HUES6 (cell line): ENCODE data around the gene ZMYND15.
"Not testable (repeated sequence)": the region's sequence is repeated elsewhere in the genome, so short reads cannot be mapped to it uniquely, and the experiment has no call there.

ENCODE experiments used
- H3K27ac ChIP-seq: 2 replicates; pipeline ENCODE4 v1.7.0; 2013; ENCODE audit warnings: low read depth, mild to moderate bottlenecking, low read length, inconsistent platforms
- H3K27me3 ChIP-seq: 2 replicates; pipeline ENCODE4 v1.6.1; 2013; ENCODE audit warnings: low read length; ENCODE audit not compliant: control insufficient read depth, insufficient read depth
- H3K36me3 ChIP-seq: 2 replicates; pipeline ENCODE4 v1.6.1; 2013; ENCODE audit warnings: low read length; ENCODE audit not compliant: control insufficient read depth, insufficient read depth
- H3K4me1 ChIP-seq: 2 replicates; pipeline ENCODE4 v1.6.1; 2013; ENCODE audit warnings: low read length; ENCODE audit not compliant: control insufficient read depth, insufficient read depth
- H3K4me3 ChIP-seq: 2 replicates; pipeline ENCODE4 v1.5.1; 2013; ENCODE audit warnings: low read depth, low read length
- H3K9ac ChIP-seq: one replicate; pipeline ENCODE4 v1.6.1; 2013; ENCODE audit warnings: mild to moderate bottlenecking, low read length
- H3K9me3 ChIP-seq: 2 replicates; pipeline ENCODE4 v1.6.1; 2013; ENCODE audit warnings: low read depth, low read length; ENCODE audit not compliant: control insufficient read depth, insufficient read depth

ZMYND15 gene, protein sequence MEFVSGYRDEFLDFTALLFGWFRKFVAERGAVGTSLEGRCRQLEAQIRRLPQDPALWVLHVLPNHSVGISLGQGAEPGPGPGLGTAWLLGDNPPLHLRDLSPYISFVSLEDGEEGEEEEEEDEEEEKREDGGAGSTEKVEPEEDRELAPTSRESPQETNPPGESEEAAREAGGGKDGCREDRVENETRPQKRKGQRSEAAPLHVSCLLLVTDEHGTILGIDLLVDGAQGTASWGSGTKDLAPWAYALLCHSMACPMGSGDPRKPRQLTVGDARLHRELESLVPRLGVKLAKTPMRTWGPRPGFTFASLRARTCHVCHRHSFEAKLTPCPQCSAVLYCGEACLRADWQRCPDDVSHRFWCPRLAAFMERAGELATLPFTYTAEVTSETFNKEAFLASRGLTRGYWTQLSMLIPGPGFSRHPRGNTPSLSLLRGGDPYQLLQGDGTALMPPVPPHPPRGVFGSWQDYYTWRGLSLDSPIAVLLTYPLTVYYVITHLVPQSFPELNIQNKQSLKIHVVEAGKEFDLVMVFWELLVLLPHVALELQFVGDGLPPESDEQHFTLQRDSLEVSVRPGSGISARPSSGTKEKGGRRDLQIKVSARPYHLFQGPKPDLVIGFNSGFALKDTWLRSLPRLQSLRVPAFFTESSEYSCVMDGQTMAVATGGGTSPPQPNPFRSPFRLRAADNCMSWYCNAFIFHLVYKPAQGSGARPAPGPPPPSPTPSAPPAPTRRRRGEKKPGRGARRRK

DNA sequence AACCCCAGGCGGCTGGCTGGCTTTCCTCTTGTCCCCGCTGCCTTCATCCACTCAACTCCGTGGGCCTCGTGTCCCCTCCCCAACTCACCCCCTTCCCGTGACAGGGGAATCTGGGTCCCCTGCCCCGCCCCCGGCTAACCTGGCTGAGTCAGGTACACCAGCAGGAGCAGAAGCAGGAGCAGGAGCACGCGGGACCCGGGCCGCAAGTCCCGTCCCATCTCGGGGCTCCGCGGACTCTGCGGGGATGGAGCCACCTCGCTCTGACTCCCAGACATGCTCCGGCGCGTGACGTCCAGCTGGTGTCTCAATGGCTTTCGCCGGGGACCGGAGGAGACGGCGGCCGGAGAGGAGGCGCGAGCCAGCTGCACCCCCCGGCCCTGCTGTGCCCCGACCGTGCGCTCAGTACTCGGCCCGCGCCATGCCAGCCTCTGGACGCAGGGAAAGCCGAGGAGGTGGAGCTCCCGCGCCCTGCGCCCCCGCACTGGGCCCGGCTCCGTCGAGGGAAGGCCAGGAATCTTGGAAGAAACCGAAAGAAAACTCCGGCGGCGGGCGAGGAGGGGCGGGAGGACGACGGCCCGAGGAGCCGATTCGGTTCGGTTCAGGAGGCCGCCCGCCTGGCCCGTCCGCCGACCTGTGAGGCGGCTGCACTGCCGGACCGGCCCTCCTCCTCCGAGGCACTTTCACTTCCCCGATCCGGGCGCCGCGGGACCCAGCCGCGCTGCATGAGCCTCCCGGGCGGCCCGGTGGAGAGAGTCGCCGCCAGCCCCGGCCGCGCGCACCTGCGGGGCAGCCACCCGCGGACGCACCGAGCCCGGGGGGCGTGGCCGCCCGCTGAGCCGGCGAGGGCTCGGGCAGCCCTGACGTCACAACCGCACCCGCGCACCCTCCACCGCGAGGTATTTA, at the start of gene ZMYND15, which contains the start of gene CXCL16:
Gene ZMYND15 (plus strand): TSS at position 712 of the 903 bp plus-strand sequence. CDS start 716 bp downstream, outside the sequence.
Gene CXCL16 (minus strand): TSS at position 807 of the 903 bp plus-strand sequence. CDS start 589 bp downstream, at position 218.
- peaks cover 98% of the 10 kb centered on the region for H3K27me3 ChIP-seq
- H3K9me3 ChIP-seq = no peaks in the 10 kb centered on the region
- no peak within 1 kb of the TSS for H3K27ac ChIP-seq

DNA sequence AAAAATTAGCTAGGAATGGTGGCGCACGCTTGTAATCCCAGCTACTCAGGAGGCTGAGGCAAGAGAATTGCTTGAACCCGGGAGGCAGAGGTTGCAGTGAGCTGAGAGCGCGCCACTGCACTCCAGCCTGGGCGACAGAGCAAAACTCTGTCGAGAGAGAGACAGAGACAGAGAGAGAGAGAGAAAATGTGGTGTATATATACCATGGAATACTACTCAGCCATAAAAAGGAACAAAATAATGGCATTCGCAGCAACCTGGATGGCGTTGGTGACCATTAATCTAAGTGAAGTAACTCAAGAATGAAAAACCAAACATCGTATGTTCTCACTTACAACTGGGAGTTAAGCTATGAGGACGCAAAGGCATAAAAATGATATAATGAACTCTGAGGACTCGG, 49.8 kb upstream of the ZMYND15 start:
- not testable (repeated sequence) for H3K27me3 ChIP-seq, H3K4me1 ChIP-seq, H3K9ac ChIP-seq, H3K27ac ChIP-seq, H3K4me3 ChIP-seq, H3K9me3 ChIP-seq
- peaks cover 58% of the 10 kb centered on the region for H3K36me3 ChIP-seq

More for the DNA sequence above, at the start of gene ZMYND15, which contains the start of gene CXCL16:
- peaks cover 8% of the 10 kb centered on the region for H3K4me1 ChIP-seq
- no peaks in the 10 kb centered on the region for H3K36me3 ChIP-seq
- peak within 1 kb of the TSS; percentile 86 for H3K4me3 ChIP-seq
- H3K9ac ChIP-seq = peak within 1 kb of the TSS; percentile 17

DNA sequence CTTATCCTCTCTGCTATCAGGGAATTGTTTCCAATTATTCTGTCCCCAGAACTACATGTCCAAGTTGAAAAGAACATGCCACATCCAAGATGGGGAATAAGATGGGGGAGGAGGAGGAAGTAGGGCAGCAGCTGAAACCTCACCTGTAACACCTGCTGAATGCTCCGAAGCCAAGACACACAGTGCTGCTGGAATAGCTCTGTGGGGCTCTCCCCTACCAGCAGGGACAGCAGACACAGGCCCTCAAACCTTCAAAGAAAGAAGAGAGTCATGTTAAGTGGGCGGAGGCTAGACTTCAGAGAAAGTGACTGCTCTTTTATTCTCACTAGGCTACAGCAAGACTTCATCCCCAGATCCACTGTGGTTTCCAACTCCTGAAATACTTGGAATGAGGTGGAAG, 48.9 kb upstream of the ZMYND15 start:
- H3K4me1 ChIP-seq = no peaks in the 10 kb centered on the region
- H3K4me3 ChIP-seq = no peak overlapping the region
- peaks cover 52% of the 10 kb centered on the region for H3K36me3 ChIP-seq
- H3K9ac ChIP-seq = no peak overlapping the region
- no peak overlapping the region for H3K27ac ChIP-seq
- H3K27me3 ChIP-seq = no peaks in the 10 kb centered on the region
- H3K9me3 ChIP-seq = no peaks in the 10 kb centered on the region

DNA sequence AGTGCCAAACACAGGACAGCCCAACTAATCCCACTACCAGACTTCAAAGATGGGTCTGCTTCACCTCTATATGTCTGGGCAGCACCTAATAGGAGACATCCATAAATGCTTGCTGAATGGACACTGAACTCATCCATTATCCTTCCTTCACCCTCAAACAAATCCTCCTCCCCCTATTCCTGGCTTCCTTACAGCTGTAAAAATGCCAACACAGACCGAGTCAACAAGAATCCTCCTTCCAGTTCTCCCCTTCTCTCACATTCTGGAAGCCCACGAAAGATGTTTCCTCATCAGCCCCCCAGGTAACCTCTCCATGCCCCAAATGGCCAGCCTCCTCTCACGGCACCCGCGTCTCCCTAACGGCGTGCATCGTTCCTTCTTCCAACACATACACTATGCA, 47.9 kb upstream of the ZMYND15 start:
- H3K36me3 ChIP-seq = peaks cover 53% of the 10 kb centered on the region
- H3K27ac ChIP-seq = no peak overlapping the region
- no peaks in the 10 kb centered on the region for H3K27me3 ChIP-seq
- no peak overlapping the region for H3K9ac ChIP-seq
- H3K4me3 ChIP-seq = no peak overlapping the region
- no peaks in the 10 kb centered on the region for H3K4me1 ChIP-seq
- no peaks in the 10 kb centered on the region for H3K9me3 ChIP-seq

DNA sequence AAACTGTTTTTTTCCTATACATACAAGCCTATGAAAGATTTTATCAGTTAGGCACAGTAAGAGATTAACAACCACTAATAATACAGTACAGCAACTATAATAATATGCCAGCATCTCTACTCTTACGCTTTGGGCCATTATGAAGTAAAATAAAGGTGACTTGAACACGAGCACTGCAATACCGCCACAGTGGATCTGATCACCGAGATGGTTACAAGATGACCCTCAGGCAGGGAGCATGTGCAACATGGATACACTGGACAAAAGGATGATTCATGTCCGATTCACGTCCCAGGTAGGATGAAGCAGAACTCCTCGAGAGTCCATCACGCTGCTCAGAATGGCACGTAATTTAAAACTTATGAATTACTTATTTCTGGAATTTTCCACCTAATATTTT, 46.2 kb upstream of the ZMYND15 start:
- no peak overlapping the region for H3K27ac ChIP-seq
- H3K4me1 ChIP-seq = no peaks in the 10 kb centered on the region
- H3K4me3 ChIP-seq = no peak overlapping the region
- H3K9me3 ChIP-seq = no peaks in the 10 kb centered on the region
- peaks cover 54% of the 10 kb centered on the region for H3K36me3 ChIP-seq
- no peak overlapping the region for H3K9ac ChIP-seq
- no peaks in the 10 kb centered on the region for H3K27me3 ChIP-seq

DNA sequence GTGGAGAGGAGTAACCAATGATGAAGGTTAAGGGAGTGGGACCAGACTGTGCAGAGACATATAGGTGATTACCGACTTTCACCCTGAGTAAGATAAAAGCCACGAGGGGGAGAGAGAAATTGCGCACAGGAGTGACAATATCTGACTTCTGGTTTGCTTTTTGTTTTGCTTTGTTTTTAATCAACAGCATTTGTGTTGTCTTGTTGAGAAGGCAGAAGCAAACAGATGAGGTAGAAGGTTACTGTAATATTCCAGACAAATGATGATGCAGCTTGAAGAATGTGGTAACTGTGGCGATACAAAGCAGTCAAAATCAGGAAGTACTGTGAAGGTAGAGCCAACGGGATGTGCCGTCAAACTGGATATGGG, 43.2 kb upstream of the ZMYND15 start:
- Histone ChIP-seq H3K27ac (no peak overlapping the region), H3K27me3 (no peaks in the 10 kb centered on the region), H3K4me1 (no peaks in the 10 kb centered on the region), H3K9ac (no peak overlapping the region), H3K4me3 (no peak overlapping the region), H3K36me3 (peaks cover 27% of the 10 kb centered on the region), H3K9me3 (no peaks in the 10 kb centered on the region)

DNA sequence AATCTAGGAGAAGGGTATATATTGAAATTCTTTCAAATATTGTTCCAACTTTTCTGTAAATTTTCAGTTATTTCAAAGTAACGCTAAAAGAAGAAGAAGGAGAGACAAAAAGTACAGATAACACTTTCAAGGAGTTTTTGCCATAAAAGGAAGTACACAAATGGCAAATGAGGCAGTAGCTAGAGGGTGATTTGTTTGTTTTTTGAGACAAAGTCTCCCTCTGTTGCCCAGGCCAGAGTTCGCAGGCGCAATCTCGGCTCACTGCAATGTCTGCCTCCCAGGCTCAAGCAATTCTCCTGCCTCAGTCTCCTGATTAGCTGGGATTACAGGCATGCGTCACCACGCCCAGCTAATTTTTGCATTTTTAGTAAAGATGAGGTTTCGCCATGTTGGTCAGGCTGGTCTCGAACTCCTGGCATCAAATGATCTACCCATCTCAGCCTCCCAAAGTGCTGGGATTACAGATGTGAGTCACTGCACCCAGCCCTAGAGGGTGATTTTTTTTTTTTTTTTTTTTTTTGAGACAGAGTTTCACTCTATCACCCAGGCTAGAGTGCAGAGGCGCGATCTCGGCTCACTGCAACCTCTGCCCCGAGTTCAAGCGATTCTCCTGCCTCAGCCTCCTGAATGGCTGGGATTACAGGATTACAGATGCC, 40.1 kb upstream of the ZMYND15 start:
- not testable (repeated sequence) for H3K4me1 ChIP-seq, H3K27ac ChIP-seq, H3K9ac ChIP-seq, H3K27me3 ChIP-seq, H3K9me3 ChIP-seq, H3K4me3 ChIP-seq
- peaks cover 25% of the 10 kb centered on the region for H3K36me3 ChIP-seq

DNA sequence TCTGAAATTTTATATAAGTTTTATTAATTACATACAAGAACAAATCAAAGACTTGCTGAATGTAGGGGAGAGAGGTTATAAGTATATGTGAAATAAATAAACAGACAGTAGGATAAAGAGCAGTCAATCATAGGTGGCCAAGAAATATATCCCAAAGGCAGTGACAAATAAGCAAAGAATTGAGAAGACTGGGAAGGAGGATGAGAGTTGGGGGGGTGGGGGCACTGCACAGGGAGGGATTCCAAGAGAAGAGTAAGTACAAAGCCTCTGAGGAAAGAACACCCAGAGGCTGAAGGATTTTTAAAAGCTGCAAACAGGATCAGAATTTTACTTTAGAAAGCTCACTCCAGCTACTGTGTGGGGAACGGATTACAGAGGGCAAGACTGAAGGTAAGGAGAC, 38.5 kb upstream of the ZMYND15 start:
- Histone ChIP-seq H3K9me3 (no peaks in the 10 kb centered on the region), H3K4me3 (no peak overlapping the region), H3K4me1 (peaks cover 18% of the 10 kb centered on the region), H3K27ac (no peak overlapping the region), H3K27me3 (no peaks in the 10 kb centered on the region), H3K36me3 (peaks cover 23% of the 10 kb centered on the region), H3K9ac (no peak overlapping the region)

DNA sequence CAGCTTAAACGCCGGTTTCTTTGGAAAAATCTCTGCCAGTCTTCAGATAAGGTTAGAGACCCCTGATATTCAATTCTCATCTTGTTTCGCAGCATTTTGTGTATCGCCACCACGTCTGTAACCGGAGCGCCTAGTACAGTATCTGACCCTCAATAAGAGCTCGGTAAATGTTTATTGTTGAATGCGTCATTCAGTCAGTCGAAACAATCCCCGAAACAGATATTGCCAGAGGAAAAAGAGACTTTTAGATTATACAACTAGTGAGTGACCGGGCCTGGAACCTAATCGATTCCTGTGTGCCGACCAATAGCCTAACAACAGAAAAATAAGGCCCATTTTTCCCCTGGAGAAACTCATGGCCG, 36.3 kb upstream of the ZMYND15 start:
- H3K27me3 ChIP-seq = no peaks in the 10 kb centered on the region
- H3K4me3 ChIP-seq = peak overlapping the region; percentile 98
- H3K27ac ChIP-seq = peak overlapping the region; percentile 87; the same call in 1 of the 2 replicates
- peaks cover 23% of the 10 kb centered on the region for H3K4me1 ChIP-seq
- peak overlapping the region; percentile 87 for H3K9ac ChIP-seq
- H3K36me3 ChIP-seq = peaks cover 3% of the 10 kb centered on the region; the same call in 1 of the 2 replicates
- H3K9me3 ChIP-seq = no peaks in the 10 kb centered on the region

DNA sequence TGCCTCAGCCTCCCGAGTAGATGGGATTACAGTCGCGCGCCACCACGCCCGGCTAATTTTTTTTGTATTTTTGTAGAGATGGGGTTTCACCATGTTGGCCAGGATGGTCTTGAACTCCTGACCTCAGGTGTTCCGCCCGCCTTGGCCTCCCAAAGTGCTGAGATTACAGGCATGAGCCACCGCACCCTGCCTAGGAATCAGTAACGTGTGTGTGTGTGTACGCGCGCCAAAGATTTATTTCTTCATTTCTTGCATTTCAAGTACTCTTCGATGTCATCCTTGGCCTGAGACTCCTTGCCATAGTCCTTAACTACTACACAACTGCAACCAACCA, 35.1 kb upstream of the ZMYND15 start:
- H3K9me3 ChIP-seq, H3K36me3 ChIP-seq, H3K27me3 ChIP-seq: not testable (repeated sequence)
- Histone ChIP-seq H3K4me3 (peak overlapping the region; percentile 98), H3K4me1 (peaks cover 24% of the 10 kb centered on the region), H3K9ac (peak overlapping the region; percentile 88), H3K27ac (peak overlapping the region; percentile 87)
